ENCODE measurements around the gene CDH22.

CDH22 gene

GRCh38 chr20:46160661-46161060 lies 147.6 kb downstream of the CDH22 start:
- DNase-seq: no peak

GRCh38 chr20:46159101-46159897 lies 149.0 kb downstream of the CDH22 start:
- DNase-seq: no peak

GRCh38 chr20:46158476-46158987 lies 149.8 kb downstream of the CDH22 start:
- DNase-seq: no peak

GRCh38 chr20:46157625-46158024 lies 150.7 kb downstream of the CDH22 start:
- no peak for DNase-seq

- DNase-seq: no peak
These were observed 151.2 kb downstream of the CDH22 start for GRCh38 chr20:46157076-46157592.

GRCh38 chr20:46156065-46156464 lies 152.2 kb downstream of the CDH22 start:
- DNase-seq: no peak

GRCh38 chr20:46154796-46155195 lies 153.5 kb downstream of the CDH22 start:
- DNase-seq: no peak

GRCh38 chr20:46154305-46154704 lies 154.0 kb downstream of the CDH22 start:
- DNase-seq: peak; percentile 98 to 99

- DNase-seq: no peak
These were observed 155.3 kb downstream of the CDH22 start for GRCh38 chr20:46152824-46153586.

GRCh38 chr20:46151936-46152335 lies 156.4 kb downstream of the CDH22 start:
- peak in 1 of 2 experiments; percentile 47 for DNase-seq

- no peak for DNase-seq
These were observed 157.4 kb downstream of the CDH22 start for GRCh38 chr20:46150943-46151342.

- no peak for DNase-seq
These were observed 159.7 kb downstream of the CDH22 start for GRCh38 chr20:46148313-46149208.

GRCh38 chr20:46145713-46146112 lies 162.6 kb downstream of the CDH22 start:
- no peak for DNase-seq

GRCh38 chr20:46144432-46145025 lies 163.8 kb downstream of the CDH22 start:
- DNase-seq: no peak

- no peak for DNase-seq
These were observed 166.2 kb downstream of the CDH22 start for GRCh38 chr20:46142124-46142523.

GRCh38 chr20:46139908-46140482 lies 168.3 kb downstream of the CDH22 start:
- DNase-seq: peak; percentile 39 to 77

- peak in 1 of 2 experiments; percentile 58 for DNase-seq
These were observed 168.9 kb downstream of the CDH22 start for GRCh38 chr20:46139266-46139889.

GRCh38 chr20:46137816-46138215 lies 170.5 kb downstream of the CDH22 start:
- no peak for DNase-seq

GRCh38 chr20:46135856-46136633 lies 172.3 kb downstream of the CDH22 start:
- peak in 1 of 2 experiments; percentile 60 for DNase-seq

GRCh38 chr20:46134716-46135115 lies 173.6 kb downstream of the CDH22 start:
- no peak for DNase-seq
